GM19467 (cell line): ENCODE measurements around the gene CYB5B.

ENCODE experiments used
- ATAC-seq: cut with Tn5 transposase; IDR thresholded peaks from one replicate; pipeline ENCODE4 v1.9.1; 2021; ENCODE audit warnings: mild to moderate bottlenecking, moderate library complexity; ENCODE audit not compliant: unreplicated experiment

The CYB5B gene

DNA sequence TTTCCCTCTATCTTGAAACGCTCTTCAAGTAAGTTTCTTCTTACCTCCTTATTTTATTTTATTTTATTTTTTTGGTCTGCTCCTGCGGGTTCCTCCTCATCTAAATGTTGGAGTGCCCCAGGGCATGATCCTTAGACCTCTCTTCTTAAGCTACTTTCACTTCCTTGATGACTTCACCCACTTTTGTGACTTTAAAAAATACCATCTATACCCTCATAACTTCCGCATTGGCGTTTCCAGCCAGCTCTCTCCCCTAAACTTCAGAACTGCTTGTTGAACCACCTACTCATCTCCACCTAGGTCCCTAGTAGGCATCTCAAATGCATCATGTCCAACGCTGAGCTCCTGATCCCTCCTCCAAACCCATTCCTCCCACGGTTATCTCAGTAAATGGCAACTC, 89.9 kb downstream of the CYB5B start:
- no peak for ATAC-seq
